Islet precursor cell (in vitro differentiated cells): ENCODE measurements around the gene PIK3R6.

ENCODE experiments used
- DNase-seq: peaks from one replicate; pipeline ENCODE4 v3.0.0-alpha.2; 2018

The PIK3R6 gene

GRCh38 chr17:8893621-8894201 is 26.2 kb upstream of the PIK3R6 start:
- peak; percentile 51 for DNase-seq

GRCh38 chr17:8893059-8893458 is 25.6 kb upstream of the PIK3R6 start:
- no peak for DNase-seq

GRCh38 chr17:8892338-8892690 is 24.8 kb upstream of the PIK3R6 start:
- DNase-seq = no peak

- DNase-seq = no peak
Observed at GRCh38 chr17:8890671-8891070, 23.2 kb upstream of the PIK3R6 start.

- peak; percentile 51 for DNase-seq
Observed at GRCh38 chr17:8889458-8890210, 22.2 kb upstream of the PIK3R6 start.

- peak; percentile 51 for DNase-seq
Observed at GRCh38 chr17:8888704-8889302, 21.3 kb upstream of the PIK3R6 start.

- DNase-seq = peak; percentile 97
Observed at GRCh38 chr17:8887834-8888703, 20.6 kb upstream of the PIK3R6 start.

GRCh38 chr17:8887301-8887700 is 19.8 kb upstream of the PIK3R6 start:
- DNase-seq = peak; percentile 52

- peak; percentile 48 for DNase-seq
Observed at GRCh38 chr17:8885967-8886684, 18.7 kb upstream of the PIK3R6 start.

GRCh38 chr17:8885163-8885966 is 17.9 kb upstream of the PIK3R6 start:
- peak; percentile 55 for DNase-seq

- DNase-seq = peak; percentile 56
Observed at GRCh38 chr17:8884336-8884990, 17.0 kb upstream of the PIK3R6 start.

GRCh38 chr17:8883353-8883752 is 15.9 kb upstream of the PIK3R6 start:
- DNase-seq = peak; percentile 21

- DNase-seq = no peak
Observed at GRCh38 chr17:8881606-8882005, 14.1 kb upstream of the PIK3R6 start.

- no peak for DNase-seq
Observed at GRCh38 chr17:8880466-8880865, 13.0 kb upstream of the PIK3R6 start.

GRCh38 chr17:8879410-8879809 is 11.9 kb upstream of the PIK3R6 start:
- no peak for DNase-seq

GRCh38 chr17:8877984-8878383 is 10.5 kb upstream of the PIK3R6 start:
- DNase-seq = no peak

- no peak for DNase-seq
Observed at GRCh38 chr17:8875957-8876356, 8.5 kb upstream of the PIK3R6 start.

- DNase-seq = no peak
Observed at GRCh38 chr17:8875436-8875835, 8.0 kb upstream of the PIK3R6 start.

- no peak for DNase-seq
Observed at GRCh38 chr17:8873801-8874715, 6.6 kb upstream of the PIK3R6 start.
